ENCODE data around the gene JPH4. TPM values are rescaled to one million over a fixed set of nuclear protein-coding genes. Genes with fewer than 3 reads are reported as not detected.

Gene JPH4
- total RNA-seq, 5 donors from 2014 or later (not counting 1 experiment from before 2014, with no cell fraction given): 0.10 to 0.13 TPM; not detected in 3

- ChIA-PET POLR2A (no interaction called here), CTCF (no interaction called here)
- H3K9me3 Mint-ChIP-seq: peaks cover 0 to 4% (median 0%) of the 10 kb centered on the region in 3 donors
- H3K27ac ChIP-seq (ENCODE audit: low read length): no peak overlapping the region
- DNase-seq (no peak), ATAC-seq (replicated peaks in 1 of 4) (no peak)
- H3K36me3 ChIP-seq (ENCODE audit: control insufficient read depth in 2 of 2, extremely low read depth in 1 of 2, insufficient read depth in 1 of 2, low read length in 1 of 2): no peaks in the 10 kb centered on the region
- H3K4me3 Mint-ChIP-seq: no peak overlapping the region
- no peak overlapping the region for H3K27ac Mint-ChIP-seq
- H3K4me3 ChIP-seq (ENCODE audit: control insufficient read depth in 1 of 2, extremely low read depth in 1 of 2, low read length in 1 of 2): no peak overlapping the region
- peaks cover 0 to 3% (median 0%) of the 10 kb centered on the region in 3 donors for H3K4me1 Mint-ChIP-seq
- H3K27me3 ChIP-seq (replicated peaks in 1 of 2; ENCODE audit: control insufficient read depth in 2 of 2, extremely low read depth in 1 of 2, insufficient read depth in 2 of 2, low read length in 1 of 2): peaks cover 0 to 10% of the 10 kb centered on the region in 2 experiments
- WGBS (ENCODE audit: insufficient coverage): 78% methylated on average over 1 of the region's 2 CpGs
- no peaks in the 10 kb centered on the region for H3K27me3 Mint-ChIP-seq
- no peaks in the 10 kb centered on the region for H3K9me3 ChIP-seq
- H3K36me3 Mint-ChIP-seq: no peaks in the 10 kb centered on the region
- H3K4me1 ChIP-seq (ENCODE audit: control insufficient read depth in 1 of 2, extremely low read depth in 1 of 2, insufficient read depth in 2 of 2, low read length in 2 of 2): no peaks in the 10 kb centered on the region
Measured at GRCh38 chr14:23603103-23603502, 24.5 kb upstream of the JPH4 start.

DNA sequence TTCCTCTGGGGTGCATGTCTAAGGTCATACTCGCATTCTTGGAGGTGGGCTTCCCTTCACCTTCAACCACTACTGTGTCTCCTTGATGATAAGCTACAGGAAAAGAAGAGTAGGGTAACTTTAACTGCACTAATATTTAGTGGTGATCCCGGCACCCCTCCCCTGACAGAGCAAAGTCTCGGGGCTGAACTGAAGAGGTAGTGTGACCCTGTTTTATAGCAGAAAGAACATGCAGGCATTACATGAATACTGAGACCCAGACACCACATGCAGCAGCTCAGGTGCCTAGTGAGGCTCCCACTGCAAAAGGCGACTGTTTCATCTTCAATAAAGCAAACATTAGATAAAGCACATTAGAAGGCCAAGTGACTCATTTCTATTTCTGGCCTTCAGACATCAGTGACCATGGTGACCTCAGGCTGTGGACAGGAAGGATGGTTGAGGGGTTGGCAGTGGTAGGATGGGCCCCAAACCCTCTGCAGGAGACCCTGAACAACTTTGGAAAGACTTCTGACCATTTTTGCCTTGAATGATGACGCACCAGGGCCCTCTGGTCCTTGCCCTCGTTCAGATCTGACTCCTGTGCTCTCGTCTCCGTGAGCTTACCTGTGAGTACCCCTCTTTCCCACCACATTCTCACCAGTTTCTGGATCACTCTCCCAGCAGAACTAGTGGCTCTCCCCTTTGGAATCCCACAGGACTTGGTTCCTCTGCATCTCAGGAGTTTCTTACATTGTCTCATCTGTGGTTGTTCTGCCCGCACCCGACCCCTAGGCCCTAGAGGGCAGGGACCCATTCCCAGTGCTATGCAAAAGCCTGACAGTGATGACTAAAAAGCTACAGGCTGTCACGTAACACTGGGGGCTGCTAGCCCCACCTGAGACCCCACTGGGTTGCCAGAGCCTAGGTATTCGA, 23.8 kb upstream of the JPH4 start:
- Histone ChIP-seq H3K4me3 (ENCODE audit: control insufficient read depth in 1 of 2, extremely low read depth in 1 of 2, low read length in 1 of 2) (no peak overlapping the region), H3K4me1 (ENCODE audit: control insufficient read depth in 1 of 2, extremely low read depth in 1 of 2, insufficient read depth in 2 of 2, low read length in 2 of 2) (no peaks in the 10 kb centered on the region), H3K27me3 (replicated peaks in 1 of 2; ENCODE audit: control insufficient read depth in 2 of 2, extremely low read depth in 1 of 2, insufficient read depth in 2 of 2, low read length in 1 of 2) (peaks cover 0 to 10% of the 10 kb centered on the region in 2 experiments), H3K36me3 (ENCODE audit: control insufficient read depth in 2 of 2, extremely low read depth in 1 of 2, insufficient read depth in 1 of 2, low read length in 1 of 2) (no peaks in the 10 kb centered on the region), H3K9me3 (no peaks in the 10 kb centered on the region), H3K27ac (ENCODE audit: low read length) (no peak overlapping the region)
- no peak overlapping the region for H3K27ac Mint-ChIP-seq
- ChIA-PET CTCF (no interaction called here), POLR2A (no interaction called here)
- no peak for ATAC-seq (replicated peaks in 1 of 4)
- no peaks in the 10 kb centered on the region for H3K36me3 Mint-ChIP-seq
- WGBS (ENCODE audit: insufficient coverage): 86% methylated on average over 8 of the region's 12 CpGs
- H3K4me3 Mint-ChIP-seq: no peak overlapping the region
- no peak for DNase-seq
- no peaks in the 10 kb centered on the region for H3K27me3 Mint-ChIP-seq
- peaks cover 0 to 3% (median 0%) of the 10 kb centered on the region in 3 donors for H3K4me1 Mint-ChIP-seq
- H3K9me3 Mint-ChIP-seq: peaks cover 0 to 4% (median 0%) of the 10 kb centered on the region in 3 donors

DNA sequence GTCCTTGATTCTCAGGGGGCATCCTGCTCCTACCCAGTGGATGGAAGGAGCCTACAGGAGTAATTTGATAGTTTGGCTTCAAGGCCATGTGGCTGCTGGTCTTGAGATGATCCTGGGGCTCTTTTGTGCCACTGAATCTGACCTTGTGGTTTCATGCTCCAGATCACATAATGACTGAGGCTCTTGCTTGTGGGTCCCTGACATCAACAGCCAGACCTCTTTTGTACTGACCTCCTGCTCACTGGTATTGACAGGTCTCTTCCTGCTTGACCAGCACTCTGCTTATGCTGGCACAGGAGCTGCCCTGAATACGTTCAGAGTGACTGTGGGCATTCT, 23.2 kb upstream of the JPH4 start:
- CTCF ChIA-PET: interaction anchor here in 1 of 2 donors (0.5 kb wide), 1 partner anchor 520 kb away, joined by 3 read pairs; no protein-coding TSS in a partner anchor
- H3K4me1 ChIP-seq (ENCODE audit: control insufficient read depth in 1 of 2, extremely low read depth in 1 of 2, insufficient read depth in 2 of 2, low read length in 2 of 2): no peaks in the 10 kb centered on the region
- Mint-ChIP-seq H3K4me3 (no peak overlapping the region), H3K9me3 (peaks cover 0 to 4% (median 0%) of the 10 kb centered on the region in 3 donors), H3K36me3 (no peaks in the 10 kb centered on the region), H3K27ac (no peak overlapping the region), H3K4me1 (peaks cover 0 to 3% (median 0%) of the 10 kb centered on the region in 3 donors), H3K27me3 (no peaks in the 10 kb centered on the region)
- no peak overlapping the region for H3K4me3 ChIP-seq (ENCODE audit: control insufficient read depth in 1 of 2, extremely low read depth in 1 of 2, low read length in 1 of 2)
- no peaks in the 10 kb centered on the region for H3K36me3 ChIP-seq (ENCODE audit: control insufficient read depth in 2 of 2, extremely low read depth in 1 of 2, insufficient read depth in 1 of 2, low read length in 1 of 2)
- DNase-seq: no peak
- H3K27ac ChIP-seq (ENCODE audit: low read length): no peak overlapping the region
- peaks cover 0 to 10% of the 10 kb centered on the region in 2 experiments for H3K27me3 ChIP-seq (replicated peaks in 1 of 2; ENCODE audit: control insufficient read depth in 2 of 2, extremely low read depth in 1 of 2, insufficient read depth in 2 of 2, low read length in 1 of 2)
- no peak for ATAC-seq (replicated peaks in 1 of 4)
- H3K9me3 ChIP-seq: no peaks in the 10 kb centered on the region
- no CpG with 5 or more reads among the region's 1 CpG for WGBS (ENCODE audit: insufficient coverage)
- POLR2A ChIA-PET: no interaction called here

DNA sequence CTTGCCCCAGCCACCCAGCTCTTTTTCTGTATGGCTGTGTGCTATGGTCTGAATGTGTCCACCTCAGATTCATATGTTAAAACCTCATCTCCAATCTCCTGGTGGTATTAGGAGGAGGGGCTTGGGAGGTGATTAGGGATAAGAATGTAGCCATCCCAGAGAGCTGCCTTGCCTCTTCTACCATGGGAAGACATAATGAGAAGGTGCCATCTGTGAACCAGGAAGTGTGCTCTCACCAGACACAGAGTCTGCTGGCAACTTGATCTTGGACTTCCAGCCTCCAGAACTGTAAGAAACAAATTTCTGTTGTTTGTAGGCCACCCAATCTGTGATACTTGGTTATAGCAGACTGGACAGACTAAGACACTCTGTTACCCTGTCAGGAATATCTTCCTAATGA, 22.8 kb upstream of the JPH4 start:
- Mint-ChIP-seq H3K4me3 (no peak overlapping the region), H3K36me3 (no peaks in the 10 kb centered on the region), H3K9me3 (peaks cover 0 to 4% (median 0%) of the 10 kb centered on the region in 3 donors), H3K27me3 (no peaks in the 10 kb centered on the region), H3K4me1 (peaks cover 0 to 1% (median 0%) of the 10 kb centered on the region in 3 donors), H3K27ac (no peak overlapping the region)
- Histone ChIP-seq H3K27ac (ENCODE audit: low read length) (no peak overlapping the region), H3K27me3 (replicated peaks in 1 of 2; ENCODE audit: control insufficient read depth in 2 of 2, extremely low read depth in 1 of 2, insufficient read depth in 2 of 2, low read length in 1 of 2) (peaks cover 0 to 10% of the 10 kb centered on the region in 2 experiments), H3K4me3 (ENCODE audit: control insufficient read depth in 1 of 2, extremely low read depth in 1 of 2, low read length in 1 of 2) (no peak overlapping the region), H3K4me1 (ENCODE audit: control insufficient read depth in 1 of 2, extremely low read depth in 1 of 2, insufficient read depth in 2 of 2, low read length in 2 of 2) (no peaks in the 10 kb centered on the region), H3K36me3 (ENCODE audit: control insufficient read depth in 2 of 2, extremely low read depth in 1 of 2, insufficient read depth in 1 of 2, low read length in 1 of 2) (no peaks in the 10 kb centered on the region), H3K9me3 (no peaks in the 10 kb centered on the region)
- CTCF ChIA-PET: interaction anchor here in 1 of 2 donors (0.5 to 1.1 kb wide), 2 partner anchors 9 to 521 kb away, joined by 3 to 6 read pairs; no protein-coding TSS in a partner anchor
- ATAC-seq (replicated peaks in 1 of 4): no peak
- DNase-seq: no peak
- POLR2A ChIA-PET: no interaction called here

GRCh38 chr14:23600806-23601205, 22.2 kb upstream of the JPH4 start:
- no peaks in the 10 kb centered on the region for H3K4me1 ChIP-seq (ENCODE audit: control insufficient read depth in 1 of 2, extremely low read depth in 1 of 2, insufficient read depth in 2 of 2, low read length in 2 of 2)
- ATAC-seq (replicated peaks in 1 of 4) (no peak), DNase-seq (no peak)
- peaks cover 0 to 10% of the 10 kb centered on the region in 2 experiments for H3K27me3 ChIP-seq (replicated peaks in 1 of 2; ENCODE audit: control insufficient read depth in 2 of 2, extremely low read depth in 1 of 2, insufficient read depth in 2 of 2, low read length in 1 of 2)
- Mint-ChIP-seq H3K27ac (no peak overlapping the region), H3K4me3 (no peak overlapping the region), H3K4me1 (no peaks in the 10 kb centered on the region), H3K36me3 (no peaks in the 10 kb centered on the region), H3K27me3 (no peaks in the 10 kb centered on the region), H3K9me3 (peaks cover 0 to 4% (median 0%) of the 10 kb centered on the region in 3 donors)
- ChIA-PET CTCF (interaction anchor here in 1 of 2 donors (1.1 kb wide), 1 partner anchor 10 kb away, joined by 6 read pairs; no protein-coding TSS in a partner anchor), POLR2A (no interaction called here)
- H3K36me3 ChIP-seq (ENCODE audit: control insufficient read depth in 2 of 2, extremely low read depth in 1 of 2, insufficient read depth in 1 of 2, low read length in 1 of 2): no peaks in the 10 kb centered on the region
- H3K4me3 ChIP-seq (ENCODE audit: control insufficient read depth in 1 of 2, extremely low read depth in 1 of 2, low read length in 1 of 2): no peak overlapping the region
- WGBS (ENCODE audit: insufficient coverage): no CpG with 5 or more reads among the region's 1 CpG
- H3K27ac ChIP-seq (ENCODE audit: low read length): no peak overlapping the region
- no peaks in the 10 kb centered on the region for H3K9me3 ChIP-seq

DNA sequence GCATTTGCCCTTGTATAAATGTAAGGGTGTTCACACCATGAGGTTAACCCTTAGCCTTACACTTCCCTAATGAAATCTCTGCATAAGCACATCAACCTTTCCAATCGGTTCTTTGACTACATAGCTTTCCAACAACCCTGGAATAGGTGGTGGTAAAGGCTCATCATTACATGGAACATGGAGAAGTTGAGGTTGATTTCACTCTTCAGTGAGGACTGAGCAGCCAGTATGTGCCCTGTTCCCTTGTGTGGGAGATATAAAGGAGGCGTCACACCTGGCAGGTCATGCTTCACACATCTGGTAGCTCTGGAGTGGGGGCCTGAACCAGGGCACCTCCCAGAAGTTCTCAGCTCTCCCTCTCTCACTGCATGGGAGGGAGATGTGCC, 21.7 kb upstream of the JPH4 start:
- no peak for DNase-seq
- no peak overlapping the region for H3K4me3 ChIP-seq (ENCODE audit: control insufficient read depth in 1 of 2, extremely low read depth in 1 of 2, low read length in 1 of 2)
- no peaks in the 10 kb centered on the region for H3K36me3 Mint-ChIP-seq
- H3K9me3 Mint-ChIP-seq: peaks cover 0 to 4% (median 0%) of the 10 kb centered on the region in 3 donors
- H3K36me3 ChIP-seq (ENCODE audit: control insufficient read depth in 2 of 2, extremely low read depth in 1 of 2, insufficient read depth in 1 of 2, low read length in 1 of 2): no peaks in the 10 kb centered on the region
- CTCF ChIA-PET: interaction anchor here in 1 of 2 donors (1.1 kb wide), 1 partner anchor 11 kb away, joined by 6 read pairs; no protein-coding TSS in a partner anchor
- no peaks in the 10 kb centered on the region for H3K27me3 Mint-ChIP-seq
- H3K4me1 ChIP-seq (ENCODE audit: control insufficient read depth in 1 of 2, extremely low read depth in 1 of 2, insufficient read depth in 2 of 2, low read length in 2 of 2): no peaks in the 10 kb centered on the region
- H3K4me1 Mint-ChIP-seq: no peaks in the 10 kb centered on the region
- POLR2A ChIA-PET: no interaction called here
- no CpG with 5 or more reads among the region's 2 CpGs for WGBS (ENCODE audit: insufficient coverage)
- H3K27me3 ChIP-seq (replicated peaks in 1 of 2; ENCODE audit: control insufficient read depth in 2 of 2, extremely low read depth in 1 of 2, insufficient read depth in 2 of 2, low read length in 1 of 2): peaks cover 0 to 10% of the 10 kb centered on the region in 2 experiments
- H3K27ac ChIP-seq (ENCODE audit: low read length): no peak overlapping the region
- no peak overlapping the region for H3K4me3 Mint-ChIP-seq
- H3K9me3 ChIP-seq: no peaks in the 10 kb centered on the region
- no peak for ATAC-seq (replicated peaks in 1 of 4)
- no peak overlapping the region for H3K27ac Mint-ChIP-seq
